ENCODE results near the gene ROBO2.

ROBO2 gene

DNA sequence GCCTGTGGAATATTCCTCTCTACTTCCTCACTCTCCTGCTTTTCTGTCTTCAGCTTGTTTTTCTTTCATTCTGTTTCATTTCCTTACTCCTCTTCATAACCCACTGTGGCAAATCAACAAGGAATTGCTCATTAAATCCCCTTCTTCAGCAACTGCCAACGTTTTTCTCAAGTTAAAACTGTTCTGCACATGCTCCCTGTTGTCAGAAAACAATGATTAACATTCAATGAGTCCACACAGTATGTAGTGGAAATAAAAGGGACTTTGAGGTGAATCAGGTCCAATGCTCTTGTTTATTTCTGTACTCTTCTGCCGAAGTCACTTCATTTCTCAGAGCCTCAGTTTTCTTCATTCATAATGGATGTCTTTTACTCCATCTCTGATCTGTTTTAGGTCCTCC is 11.9 kb upstream of the ROBO2 start:
- TF ChIP-seq, protein P1, sequence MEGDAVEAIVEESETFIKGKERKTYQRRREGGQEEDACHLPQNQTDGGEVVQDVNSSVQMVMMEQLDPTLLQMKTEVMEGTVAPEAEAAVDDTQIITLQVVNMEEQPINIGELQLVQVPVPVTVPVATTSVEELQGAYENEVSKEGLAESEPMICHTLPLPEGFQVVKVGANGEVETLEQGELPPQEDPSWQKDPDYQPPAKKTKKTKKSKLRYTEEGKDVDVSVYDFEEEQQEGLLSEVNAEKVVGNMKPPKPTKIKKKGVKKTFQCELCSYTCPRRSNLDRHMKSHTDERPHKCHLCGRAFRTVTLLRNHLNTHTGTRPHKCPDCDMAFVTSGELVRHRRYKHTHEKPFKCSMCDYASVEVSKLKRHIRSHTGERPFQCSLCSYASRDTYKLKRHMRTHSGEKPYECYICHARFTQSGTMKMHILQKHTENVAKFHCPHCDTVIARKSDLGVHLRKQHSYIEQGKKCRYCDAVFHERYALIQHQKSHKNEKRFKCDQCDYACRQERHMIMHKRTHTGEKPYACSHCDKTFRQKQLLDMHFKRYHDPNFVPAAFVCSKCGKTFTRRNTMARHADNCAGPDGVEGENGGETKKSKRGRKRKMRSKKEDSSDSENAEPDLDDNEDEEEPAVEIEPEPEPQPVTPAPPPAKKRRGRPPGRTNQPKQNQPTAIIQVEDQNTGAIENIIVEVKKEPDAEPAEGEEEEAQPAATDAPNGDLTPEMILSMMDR (IDR thresholded peaks at IDR 0.05; ENCODE audit: low read length), result no peak
- TF ChIP-seq EZH2 (IDR thresholded peaks at IDR 0.05; ENCODE audit: borderline replicate concordance, low read length), result no peak
- Histone ChIP-seq H3K9me2 (ENCODE audit: low read depth, low read length) (no peaks in the 10 kb centered on the region), H3K79me2 (ENCODE audit: insufficient read depth, low read length) (no peaks in the 10 kb centered on the region), H3K4me2 (ENCODE audit: low read length) (no peak overlapping the region), H3F3A (ENCODE audit: insufficient read depth, low read length) (no peaks in the 10 kb centered on the region), H3K4me3 (ENCODE audit: low read depth, low read length, poor library complexity, severe bottlenecking) (no peak overlapping the region), H2AFZ (ENCODE audit: low read length) (no peak overlapping the region), H3K36me3 (ENCODE audit: insufficient read depth, low read length) (no peaks in the 10 kb centered on the region), H3K9ac (ENCODE audit: low read length) (no peak overlapping the region), H4K20me1 (ENCODE audit: insufficient read depth, low read length) (no peaks in the 10 kb centered on the region), H3K4me1 (ENCODE audit: insufficient read depth, low read length, severe bottlenecking) (no peaks in the 10 kb centered on the region), H3K27ac (ENCODE audit: low read depth, low read length, poor library complexity, severe bottlenecking) (no peak overlapping the region), H3K27me3 (ENCODE audit: insufficient read depth, low read length) (no peaks in the 10 kb centered on the region), H3K9me3 (ENCODE audit: low read length) (no peaks in the 10 kb centered on the region)

DNA sequence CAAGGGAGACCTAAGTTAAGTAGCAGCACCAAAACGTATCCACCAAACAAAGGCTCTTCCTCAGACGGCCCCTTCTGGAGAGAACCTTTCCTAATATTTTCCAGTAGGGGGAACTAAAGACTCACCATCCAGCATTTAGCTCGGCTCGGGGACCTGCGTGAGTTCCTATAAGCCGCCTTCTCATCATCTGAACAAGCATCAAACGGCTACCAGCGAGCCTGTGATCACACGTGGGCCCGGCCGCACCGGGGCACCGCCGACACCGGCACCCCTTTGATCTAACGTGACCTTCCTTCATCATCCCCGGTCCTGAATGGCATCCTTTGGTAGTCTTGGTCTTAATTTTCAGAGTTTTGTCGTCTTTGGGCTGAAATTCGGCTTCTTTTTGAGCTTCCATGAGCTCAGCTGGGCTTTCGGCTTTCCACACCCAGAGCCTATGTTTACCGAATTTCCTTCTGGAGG is 1.4 kb upstream of the ROBO2 start:
- peak overlapping the region; percentile 53 for H3K4me2 ChIP-seq (ENCODE audit: low read length)
- H3K36me3 ChIP-seq (ENCODE audit: insufficient read depth, low read length), result no peaks in the 10 kb centered on the region
- peak overlapping the region; percentile 26; the same call in 1 of the 2 replicates for H3K9ac ChIP-seq (ENCODE audit: low read length)
- H3K79me2 ChIP-seq (ENCODE audit: insufficient read depth, low read length), result no peaks in the 10 kb centered on the region
- no peaks in the 10 kb centered on the region for H3K9me3 ChIP-seq (ENCODE audit: low read length)
- H3K4me1 ChIP-seq (ENCODE audit: insufficient read depth, low read length, severe bottlenecking), result peaks cover 41% of the 10 kb centered on the region
- 0 out of 2 replicates have a peak, but pooled peaks cover 3% of the 10 kb centered on the region for H3F3A ChIP-seq (ENCODE audit: insufficient read depth, low read length)
- H3K9me2 ChIP-seq (ENCODE audit: low read depth, low read length), result no peaks in the 10 kb centered on the region
- H3K27ac ChIP-seq (ENCODE audit: low read depth, low read length, poor library complexity, severe bottlenecking), result peak overlapping the region; percentile 11
- H3K4me3 ChIP-seq (ENCODE audit: low read depth, low read length, poor library complexity, severe bottlenecking), result no peak overlapping the region
- H2AFZ ChIP-seq (ENCODE audit: low read length), result no peak overlapping the region
- TF ChIP-seq EZH2 (IDR thresholded peaks at IDR 0.05; ENCODE audit: borderline replicate concordance, low read length), result no peak
- TF ChIP-seq, protein P1 (IDR thresholded peaks at IDR 0.05; ENCODE audit: low read length), result peak; percentile 79
- no peaks in the 10 kb centered on the region for H4K20me1 ChIP-seq (ENCODE audit: insufficient read depth, low read length)
- no peaks in the 10 kb centered on the region for H3K27me3 ChIP-seq (ENCODE audit: insufficient read depth, low read length)

DNA sequence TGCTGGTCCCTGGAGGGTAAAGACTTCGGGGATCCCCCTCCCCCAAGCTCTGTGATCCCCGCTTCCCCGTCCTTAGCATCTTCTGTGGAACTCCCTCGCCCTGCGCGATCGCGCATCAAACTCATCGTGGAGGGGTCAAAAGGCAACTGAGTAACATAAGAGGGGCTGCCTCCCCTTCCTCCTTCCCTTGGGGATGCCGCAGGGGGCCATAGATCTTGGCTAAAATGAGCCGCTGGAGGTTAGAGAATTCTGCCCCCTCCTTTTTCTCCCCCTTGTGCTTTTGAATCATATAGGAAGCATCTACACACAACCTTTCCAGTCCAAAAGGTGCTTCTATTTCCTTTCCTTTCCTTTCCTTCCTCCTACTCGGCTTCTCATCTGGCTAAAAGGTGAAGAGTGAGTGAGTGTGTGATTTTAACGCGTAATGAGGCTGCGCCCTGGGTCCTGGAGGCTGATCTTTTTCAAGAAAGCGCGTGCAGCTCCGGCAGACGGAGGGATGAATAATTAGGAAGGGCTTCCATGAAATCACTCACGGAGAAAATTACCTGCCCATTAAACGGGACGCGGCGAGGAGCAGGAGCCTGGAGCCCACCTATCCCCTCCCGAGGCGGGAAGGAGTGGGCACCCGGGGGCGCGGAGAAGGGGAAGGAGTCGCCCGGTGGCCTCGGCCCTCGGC is 831 bp upstream of the ROBO2 start:
- Histone ChIP-seq H3K27me3 (ENCODE audit: insufficient read depth, low read length) (no peaks in the 10 kb centered on the region), H3K27ac (ENCODE audit: low read depth, low read length, poor library complexity, severe bottlenecking) (peak overlapping the region; percentile 11), H3K9me2 (ENCODE audit: low read depth, low read length) (no peaks in the 10 kb centered on the region), H3K4me3 (ENCODE audit: low read depth, low read length, poor library complexity, severe bottlenecking) (no peak overlapping the region), H4K20me1 (ENCODE audit: insufficient read depth, low read length) (no peaks in the 10 kb centered on the region), H3K9me3 (ENCODE audit: low read length) (no peaks in the 10 kb centered on the region), H3K4me1 (ENCODE audit: insufficient read depth, low read length, severe bottlenecking) (peaks cover 41% of the 10 kb centered on the region), H2AFZ (ENCODE audit: low read length) (no peak overlapping the region), H3K36me3 (ENCODE audit: insufficient read depth, low read length) (no peaks in the 10 kb centered on the region), H3K9ac (ENCODE audit: low read length) (peak overlapping the region; percentile 26; the same call in 1 of the 2 replicates), H3K4me2 (ENCODE audit: low read length) (peak overlapping the region; percentile 53), H3K79me2 (ENCODE audit: insufficient read depth, low read length) (no peaks in the 10 kb centered on the region), H3F3A (ENCODE audit: insufficient read depth, low read length) (0 out of 2 replicates have a peak, but pooled peaks cover 3% of the 10 kb centered on the region)
- TF ChIP-seq EZH2 (IDR thresholded peaks at IDR 0.05; ENCODE audit: borderline replicate concordance, low read length), result no peak
- TF ChIP-seq, protein P1 (IDR thresholded peaks at IDR 0.05; ENCODE audit: low read length), result no peak
